ENCODE measurements around the gene STAMBP.

Gene STAMBP

DNA sequence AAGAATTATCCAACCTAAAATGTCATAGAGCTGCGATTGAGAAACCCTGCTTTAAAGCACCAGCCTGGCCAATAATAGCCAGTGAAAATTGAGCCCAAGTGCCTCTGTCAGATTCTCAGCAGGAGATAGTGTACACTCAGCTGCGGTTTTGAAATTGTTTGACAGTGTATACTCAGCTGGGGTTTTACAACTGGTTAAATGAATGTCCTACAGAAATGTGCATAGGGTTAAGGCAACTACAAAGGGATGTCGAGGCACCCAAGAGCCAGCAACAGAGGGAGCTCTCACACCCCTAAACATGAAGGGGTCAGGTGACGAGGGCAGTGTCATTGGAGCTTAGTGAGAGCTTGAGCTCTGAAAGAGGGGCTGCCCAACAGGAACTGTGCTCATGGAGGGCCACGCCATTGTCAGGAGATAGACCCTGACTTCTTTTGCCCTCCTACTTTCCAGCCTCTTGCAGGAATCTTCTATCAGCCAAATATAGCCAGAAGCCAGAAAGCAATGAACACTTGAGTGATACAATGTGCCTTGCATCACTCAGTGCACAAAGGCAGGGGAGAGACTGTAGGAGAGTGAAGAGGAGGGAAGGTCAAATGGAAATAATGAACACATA, 79.2 kb downstream of the STAMBP start:
- Histone ChIP-seq H3K36me3 (ENCODE audit: control insufficient read depth, insufficient read depth, low read length) (no peaks in the 10 kb centered on the region), H3K4me3 (replicated peaks; ENCODE audit: low read depth, low read length) (no peak overlapping the region), H3K27me3 (replicated peaks; ENCODE audit: control insufficient read depth, insufficient read depth, low read length) (no peaks in the 10 kb centered on the region)
- DNase-seq (ENCODE audit: extremely low read depth, insufficient read length) = no peak
- TF ChIP-seq, protein P1, sequence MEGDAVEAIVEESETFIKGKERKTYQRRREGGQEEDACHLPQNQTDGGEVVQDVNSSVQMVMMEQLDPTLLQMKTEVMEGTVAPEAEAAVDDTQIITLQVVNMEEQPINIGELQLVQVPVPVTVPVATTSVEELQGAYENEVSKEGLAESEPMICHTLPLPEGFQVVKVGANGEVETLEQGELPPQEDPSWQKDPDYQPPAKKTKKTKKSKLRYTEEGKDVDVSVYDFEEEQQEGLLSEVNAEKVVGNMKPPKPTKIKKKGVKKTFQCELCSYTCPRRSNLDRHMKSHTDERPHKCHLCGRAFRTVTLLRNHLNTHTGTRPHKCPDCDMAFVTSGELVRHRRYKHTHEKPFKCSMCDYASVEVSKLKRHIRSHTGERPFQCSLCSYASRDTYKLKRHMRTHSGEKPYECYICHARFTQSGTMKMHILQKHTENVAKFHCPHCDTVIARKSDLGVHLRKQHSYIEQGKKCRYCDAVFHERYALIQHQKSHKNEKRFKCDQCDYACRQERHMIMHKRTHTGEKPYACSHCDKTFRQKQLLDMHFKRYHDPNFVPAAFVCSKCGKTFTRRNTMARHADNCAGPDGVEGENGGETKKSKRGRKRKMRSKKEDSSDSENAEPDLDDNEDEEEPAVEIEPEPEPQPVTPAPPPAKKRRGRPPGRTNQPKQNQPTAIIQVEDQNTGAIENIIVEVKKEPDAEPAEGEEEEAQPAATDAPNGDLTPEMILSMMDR (IDR thresholded peaks at IDR 0.05; ENCODE audit: insufficient read depth, low read length, poor library complexity, severe bottlenecking) = peak; percentile 68

DNA sequence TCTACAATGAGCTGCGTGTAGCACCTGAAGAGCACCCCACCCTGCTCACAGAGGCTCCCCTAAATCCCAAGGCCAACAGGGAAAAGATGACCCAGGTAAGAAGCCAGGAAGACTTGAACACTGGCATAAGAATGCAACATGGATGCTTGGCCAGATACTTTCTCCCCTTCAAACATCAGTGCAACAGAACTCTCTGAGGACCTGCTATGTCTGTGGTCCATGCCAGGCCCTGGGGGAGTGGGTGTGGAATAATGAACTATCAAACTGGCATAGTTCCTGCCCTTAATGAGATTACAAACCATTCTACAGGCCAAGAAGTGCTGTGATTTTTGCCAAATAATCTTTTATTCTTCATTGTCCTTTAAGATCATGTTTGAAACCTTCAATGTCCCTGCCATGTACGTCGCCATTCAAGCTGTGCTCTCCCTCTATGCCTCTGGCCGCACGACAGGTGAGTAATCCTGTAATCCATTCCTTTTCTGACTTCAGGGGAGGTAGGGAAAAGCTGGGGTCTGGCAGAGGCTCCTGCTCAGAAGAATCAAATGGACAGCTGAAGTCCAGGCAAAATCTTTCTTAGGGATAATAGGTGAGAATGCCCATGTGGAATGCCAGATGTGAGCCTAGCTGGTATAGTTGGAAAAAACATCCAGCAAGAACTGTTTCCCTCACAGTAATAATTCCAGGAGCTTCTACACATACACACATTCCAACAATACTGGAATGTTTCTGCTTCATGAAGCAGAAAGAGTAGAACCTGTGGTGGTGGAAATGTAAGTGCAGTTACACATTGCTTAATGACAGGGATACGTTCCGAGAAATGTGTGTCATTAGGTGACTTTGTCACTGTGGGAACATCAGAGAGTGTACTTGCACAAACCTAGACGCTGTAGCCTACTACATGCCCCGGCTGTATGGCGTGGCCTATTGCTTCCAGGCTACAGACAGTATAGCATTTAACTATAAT, 80.2 kb downstream of the STAMBP start:
- DNase-seq (ENCODE audit: extremely low read depth, insufficient read length) = no peak
- H3K36me3 ChIP-seq (ENCODE audit: control insufficient read depth, insufficient read depth, low read length) = no peaks in the 10 kb centered on the region
- H3K27me3 ChIP-seq (replicated peaks; ENCODE audit: control insufficient read depth, insufficient read depth, low read length) = no peaks in the 10 kb centered on the region
- no peak overlapping the region for H3K4me3 ChIP-seq (replicated peaks; ENCODE audit: low read depth, low read length)
- TF ChIP-seq, protein P1 (IDR thresholded peaks at IDR 0.05; ENCODE audit: insufficient read depth, low read length, poor library complexity, severe bottlenecking) = no peak

DNA sequence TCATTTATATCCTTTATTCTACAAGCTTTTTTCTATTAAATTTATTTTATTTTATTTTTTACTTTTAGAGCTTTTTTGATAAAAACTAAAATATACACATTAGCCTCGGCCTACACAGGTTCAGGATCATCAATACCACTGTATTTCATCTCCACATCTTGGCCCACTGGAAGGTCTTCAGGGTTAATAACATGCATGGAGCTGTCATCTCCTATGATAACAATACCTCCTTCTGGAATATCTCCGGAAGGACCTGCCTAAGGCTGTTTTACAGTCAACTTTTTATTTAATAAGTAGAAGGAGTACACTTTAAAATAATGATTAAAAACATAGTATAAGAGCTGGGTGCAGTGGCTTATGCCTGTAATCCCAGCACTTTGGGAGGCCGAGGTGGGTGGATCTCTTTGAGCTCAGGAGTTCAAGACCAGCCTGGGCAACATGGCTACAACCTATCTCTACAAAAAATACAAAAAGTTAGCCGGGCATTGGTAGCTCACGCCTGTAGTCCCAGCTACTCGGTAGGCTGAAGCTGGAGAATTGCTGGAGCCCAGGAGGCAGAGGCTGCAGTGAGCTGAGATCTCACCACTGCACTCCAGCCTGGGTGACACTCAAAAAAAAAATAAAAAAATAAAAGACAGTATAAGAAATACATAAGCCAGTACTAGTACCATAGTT, 82.2 kb downstream of the STAMBP start:
- Histone ChIP-seq H3K4me3 (replicated peaks; ENCODE audit: low read depth, low read length) (no peak overlapping the region), H3K27me3 (replicated peaks; ENCODE audit: control insufficient read depth, insufficient read depth, low read length) (no peaks in the 10 kb centered on the region), H3K36me3 (ENCODE audit: control insufficient read depth, insufficient read depth, low read length) (no peaks in the 10 kb centered on the region)
- TF ChIP-seq, protein P1 (IDR thresholded peaks at IDR 0.05; ENCODE audit: insufficient read depth, low read length, poor library complexity, severe bottlenecking) = no peak
- DNase-seq (ENCODE audit: extremely low read depth, insufficient read length) = no peak

DNA sequence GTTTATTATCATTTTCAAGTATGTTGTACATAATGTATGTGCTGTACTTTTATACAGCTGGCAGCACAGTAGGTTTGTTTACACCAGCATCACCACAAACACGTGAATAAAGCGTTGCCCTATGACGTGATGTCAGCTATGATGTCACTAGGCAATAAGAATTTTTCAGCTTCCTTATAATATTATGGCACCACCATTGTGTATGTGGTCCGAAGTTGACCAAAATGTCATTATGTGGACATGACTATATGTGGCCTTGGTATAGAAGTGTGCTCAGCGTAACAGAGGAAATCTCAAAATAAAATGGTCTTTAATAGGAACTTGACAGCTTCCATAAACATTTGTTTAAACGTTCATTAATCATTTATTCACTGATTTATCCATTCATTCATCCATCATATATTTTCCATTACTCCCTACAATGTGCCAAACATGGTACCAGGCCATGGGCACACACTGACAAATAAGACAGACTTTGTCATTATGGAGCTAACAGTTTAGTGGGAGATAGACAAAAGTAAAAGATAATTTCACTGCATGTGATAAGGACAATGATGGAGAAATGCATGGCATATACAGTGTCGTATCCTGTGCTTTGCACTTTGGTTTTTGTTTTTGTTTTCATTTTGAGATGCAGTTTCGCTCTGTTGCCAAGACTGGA, 82.9 kb downstream of the STAMBP start:
- DNase-seq (ENCODE audit: extremely low read depth, insufficient read length) = no peak

More for the DNA sequence above, 82.9 kb downstream of the STAMBP start:
- H3K36me3 ChIP-seq (ENCODE audit: control insufficient read depth, insufficient read depth, low read length) = no peaks in the 10 kb centered on the region
- no peak overlapping the region for H3K4me3 ChIP-seq (replicated peaks; ENCODE audit: low read depth, low read length)
- TF ChIP-seq, protein P1 (IDR thresholded peaks at IDR 0.05; ENCODE audit: insufficient read depth, low read length, poor library complexity, severe bottlenecking) = no peak
- no peaks in the 10 kb centered on the region for H3K27me3 ChIP-seq (replicated peaks; ENCODE audit: control insufficient read depth, insufficient read depth, low read length)
